ENCODE results near the gene CAMK2A.

- TF ChIP-seq, protein P1, sequence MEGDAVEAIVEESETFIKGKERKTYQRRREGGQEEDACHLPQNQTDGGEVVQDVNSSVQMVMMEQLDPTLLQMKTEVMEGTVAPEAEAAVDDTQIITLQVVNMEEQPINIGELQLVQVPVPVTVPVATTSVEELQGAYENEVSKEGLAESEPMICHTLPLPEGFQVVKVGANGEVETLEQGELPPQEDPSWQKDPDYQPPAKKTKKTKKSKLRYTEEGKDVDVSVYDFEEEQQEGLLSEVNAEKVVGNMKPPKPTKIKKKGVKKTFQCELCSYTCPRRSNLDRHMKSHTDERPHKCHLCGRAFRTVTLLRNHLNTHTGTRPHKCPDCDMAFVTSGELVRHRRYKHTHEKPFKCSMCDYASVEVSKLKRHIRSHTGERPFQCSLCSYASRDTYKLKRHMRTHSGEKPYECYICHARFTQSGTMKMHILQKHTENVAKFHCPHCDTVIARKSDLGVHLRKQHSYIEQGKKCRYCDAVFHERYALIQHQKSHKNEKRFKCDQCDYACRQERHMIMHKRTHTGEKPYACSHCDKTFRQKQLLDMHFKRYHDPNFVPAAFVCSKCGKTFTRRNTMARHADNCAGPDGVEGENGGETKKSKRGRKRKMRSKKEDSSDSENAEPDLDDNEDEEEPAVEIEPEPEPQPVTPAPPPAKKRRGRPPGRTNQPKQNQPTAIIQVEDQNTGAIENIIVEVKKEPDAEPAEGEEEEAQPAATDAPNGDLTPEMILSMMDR (IDR thresholded peaks at IDR 0.05): no peak
- no peak for TF ChIP-seq POLR2A (IDR thresholded peaks at IDR 0.05)
These were observed 26.7 kb upstream of the CAMK2A start for GRCh38 chr5:150316320-150316719.
